Panc1 (cell line): ENCODE results near the gene NOL9. TPM values are rescaled to one million over a fixed set of nuclear protein-coding genes. Genes with fewer than 3 reads are reported as not detected.

Source experiments
- ATAC-seq: fragments of 200-7000 bp; cut with Tn5 transposase; 2 replicates; pipeline ENCODE4 v1.9.1; 2020; ENCODE audit warnings: mild to moderate bottlenecking, moderate library complexity
- BruUV-seq: library from RNA; stranded (reverse); fragments of 400-500 nt; replicated peaks from 2 replicates; lab custom pipeline; 2021; lab: Mats Ljungman, UMichigan
- CTCF ChIA-PET: fragments of 300-600 bp; sonication (Branson Sonifier 250); formaldehyde crosslinking; loops from one replicate; lab custom pipeline; 2022; ENCODE audit warnings: antibody characterized with exemption; lab: Charles Lee
- POLR2A ChIA-PET: fragments of 300-600 bp; sonication (Branson Sonifier 250); formaldehyde crosslinking; loops from one replicate; lab custom pipeline; 2022; ENCODE audit warnings: antibody characterized with exemption; lab: Charles Lee
- DNase-seq: peaks from one replicate; pipeline ENCODE4 v3.0.0-alpha.2; 2010; ENCODE audit warnings: low read depth, low spot score
- H3K27ac ChIP-seq: 2 replicates; pipeline ENCODE4 v1.5.1; 2011; ENCODE audit warnings: mild to moderate bottlenecking, low read length, inconsistent platforms
- H3K27me3 ChIP-seq: fragments of 200-500 bp; sonication (Bioruptor generic); 2 replicates; pipeline ENCODE4 v1.6.0; 2014; ENCODE audit warnings: low read length, inconsistent platforms; ENCODE audit not compliant: control insufficient read depth, insufficient read depth
- H3K36me3 ChIP-seq: fragments of 200-500 bp; sonication (Bioruptor generic); 2 replicates; pipeline ENCODE4 v1.5.1; 2014; ENCODE audit warnings: inconsistent platforms, mild to moderate bottlenecking, low read length, moderate library complexity; ENCODE audit not compliant: control insufficient read depth, insufficient read depth
- H3K4me1 ChIP-seq: 2 replicates; pipeline ENCODE4 v1.5.1; 2011; ENCODE audit warnings: inconsistent platforms, mild to moderate bottlenecking, low read length, moderate library complexity; ENCODE audit not compliant: control insufficient read depth, insufficient read depth
- H3K4me3 ChIP-seq, 2 experiments: 2 replicates each; pipeline ENCODE4 v1.5.1; 2011 to 2012; ENCODE audit warnings: low read depth in 2 of 2, low read length in 2 of 2, mild to moderate bottlenecking in 2 of 2, inconsistent platforms in 1 of 2, moderate library complexity in 1 of 2
- H3K9me3 ChIP-seq: fragments of 200-500 bp; sonication (Bioruptor generic); 2 replicates; pipeline ENCODE4 v1.5.1; 2014; ENCODE audit warnings: low read depth, mild to moderate bottlenecking, inconsistent platforms, low read length, moderate library complexity; ENCODE audit not compliant: control insufficient read depth, insufficient read depth
- POLR2AphosphoS5 ChIP-seq: IDR thresholded peaks from 2 replicates; pipeline ENCODE4 v1.6.1; 2012; ENCODE audit warnings: mild to moderate bottlenecking, low read depth, low read length, moderate library complexity
- REST ChIP-seq, 2 experiments: IDR thresholded peaks; 2 replicates each; pipeline ENCODE4 v1.6.1; 2011 to 2012; ENCODE audit warnings: low read depth in 2 of 2, control low read depth in 1 of 2, low read length in 1 of 2, mild to moderate bottlenecking in 1 of 2, moderate library complexity in 1 of 2; ENCODE audit not compliant: insufficient read depth in 1 of 2
- SIN3A ChIP-seq: IDR thresholded peaks from 2 replicates; pipeline ENCODE4 v1.6.1; 2012; ENCODE audit warnings: low read depth, mild to moderate bottlenecking, low read length, moderate library complexity, borderline replicate concordance; ENCODE audit not compliant: insufficient read depth
- in situ Hi-C: cut with HindIII; loops from 2 replicates; pipeline ENCODE4 v1.10.0; 2016; ENCODE audit warnings: low sequenced_read_pairs, low pct_unique_long_range_greater_than_20kb
- intact Hi-C: fragments of 100-400 bp; cut with micrococcal nuclease; formaldehyde crosslinking; loops from one replicate; pipeline ENCODE4 v1.10.0; 2022; ENCODE audit not compliant: unreplicated experiment
- total RNA-seq: library from RNA; stranded (reverse); gene quantifications from one replicate; pipeline ENCODE4 v1.2.1, GENCODE V29; 2021; ENCODE audit not compliant: unreplicated experiment
- TF ChIP-seq, protein P1 (sequence below): fragments of 450-650 bp; IDR thresholded peaks from 2 replicates; pipeline ENCODE4 v1.5.1; 2017; ENCODE audit warnings: mild to moderate bottlenecking

Gene NOL9
- total RNA-seq, 1 experiment from 2014 or later = 46.4 TPM

GRCh38 chr1:6488602-6489382, 65.5 kb downstream of the NOL9 start:
- Histone ChIP-seq H3K36me3 (no peaks in the 10 kb centered on the region; the same call in 1 of the 2 replicates), H3K27ac (no peak overlapping the region), H3K4me1 (peaks cover 27% of the 10 kb centered on the region), H3K9me3 (no peaks in the 10 kb centered on the region), H3K4me3 (peak overlapping the region in 1 of 2 experiments; percentile 98; a peak in 2 of 4 replicates), H3K27me3 (no peaks in the 10 kb centered on the region)
- no TSS peak for BruUV-seq
- in situ Hi-C loops (no loop called here), intact Hi-C loops (no loop called here)
- ChIA-PET POLR2A (no interaction called here), CTCF (interaction anchor here (0.5 to 1.8 kb wide), 4 partner anchors 7 to 14 kb away, joined by 3 to 10 read pairs (median 6); no protein-coding TSS in a partner anchor)
- no peak for DNase-seq
- no peak for ATAC-seq
- no peak for TF ChIP-seq SIN3A

DNA sequence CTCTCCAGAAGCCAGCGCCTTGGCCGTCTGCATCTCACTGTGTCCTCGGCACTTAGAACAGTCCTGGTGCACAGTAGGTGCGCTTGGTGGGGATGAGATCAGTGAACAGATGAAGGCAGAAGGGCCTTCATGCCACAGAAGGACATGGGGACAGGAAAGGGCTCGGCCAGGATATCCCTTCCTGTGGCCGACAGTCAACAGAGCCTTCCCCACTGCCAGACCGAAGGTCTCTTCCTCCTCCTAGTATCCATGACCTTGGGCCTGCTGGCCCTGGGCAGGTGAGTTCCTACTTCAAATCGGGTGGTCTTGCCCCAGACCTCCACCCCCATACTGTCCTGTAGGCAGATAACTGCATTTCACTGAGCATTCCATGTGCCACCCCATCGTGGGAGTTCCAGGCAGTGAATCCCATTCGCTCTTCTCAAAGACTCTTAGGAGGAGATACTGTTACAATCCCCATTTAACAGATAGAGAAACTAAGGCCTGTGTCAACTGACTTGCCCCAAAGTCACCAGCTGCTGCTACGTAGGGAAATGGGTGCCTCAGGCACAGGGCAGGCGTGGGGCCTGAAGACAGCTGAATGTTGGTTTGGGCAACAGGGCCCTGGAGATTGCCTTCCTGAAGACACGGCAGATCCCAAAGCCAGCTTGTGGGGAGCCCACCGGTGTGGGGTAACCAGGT, 66.4 kb downstream of the NOL9 start:
- no peak overlapping the region for H3K4me3 ChIP-seq
- H3K9me3 ChIP-seq = no peaks in the 10 kb centered on the region
- in situ Hi-C loops (no loop called here), intact Hi-C loops (no loop called here)
- DNase-seq (no peak), ATAC-seq (no peak)
- no TSS peak for BruUV-seq
- no peaks in the 10 kb centered on the region for H3K27me3 ChIP-seq
- peaks cover 27% of the 10 kb centered on the region for H3K4me1 ChIP-seq
- TF ChIP-seq, protein P1, sequence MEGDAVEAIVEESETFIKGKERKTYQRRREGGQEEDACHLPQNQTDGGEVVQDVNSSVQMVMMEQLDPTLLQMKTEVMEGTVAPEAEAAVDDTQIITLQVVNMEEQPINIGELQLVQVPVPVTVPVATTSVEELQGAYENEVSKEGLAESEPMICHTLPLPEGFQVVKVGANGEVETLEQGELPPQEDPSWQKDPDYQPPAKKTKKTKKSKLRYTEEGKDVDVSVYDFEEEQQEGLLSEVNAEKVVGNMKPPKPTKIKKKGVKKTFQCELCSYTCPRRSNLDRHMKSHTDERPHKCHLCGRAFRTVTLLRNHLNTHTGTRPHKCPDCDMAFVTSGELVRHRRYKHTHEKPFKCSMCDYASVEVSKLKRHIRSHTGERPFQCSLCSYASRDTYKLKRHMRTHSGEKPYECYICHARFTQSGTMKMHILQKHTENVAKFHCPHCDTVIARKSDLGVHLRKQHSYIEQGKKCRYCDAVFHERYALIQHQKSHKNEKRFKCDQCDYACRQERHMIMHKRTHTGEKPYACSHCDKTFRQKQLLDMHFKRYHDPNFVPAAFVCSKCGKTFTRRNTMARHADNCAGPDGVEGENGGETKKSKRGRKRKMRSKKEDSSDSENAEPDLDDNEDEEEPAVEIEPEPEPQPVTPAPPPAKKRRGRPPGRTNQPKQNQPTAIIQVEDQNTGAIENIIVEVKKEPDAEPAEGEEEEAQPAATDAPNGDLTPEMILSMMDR = no peak
- TF ChIP-seq POLR2AphosphoS5 = no peak
- TF ChIP-seq REST (IDR thresholded peaks at IDR 0.05; ENCODE audit: insufficient read depth in 1 of 2, low read depth in 2 of 2, low read length in 1 of 2) = no peak
- no peak overlapping the region for H3K27ac ChIP-seq
- H3K36me3 ChIP-seq = no peaks in the 10 kb centered on the region; the same call in 1 of the 2 replicates
- ChIA-PET CTCF (interaction anchor here (1.0 kb wide), 1 partner anchor 13 kb away, joined by 10 read pairs; no protein-coding TSS in a partner anchor), POLR2A (no interaction called here)
